ENCODE results near the gene DHRS7C.

DNA sequence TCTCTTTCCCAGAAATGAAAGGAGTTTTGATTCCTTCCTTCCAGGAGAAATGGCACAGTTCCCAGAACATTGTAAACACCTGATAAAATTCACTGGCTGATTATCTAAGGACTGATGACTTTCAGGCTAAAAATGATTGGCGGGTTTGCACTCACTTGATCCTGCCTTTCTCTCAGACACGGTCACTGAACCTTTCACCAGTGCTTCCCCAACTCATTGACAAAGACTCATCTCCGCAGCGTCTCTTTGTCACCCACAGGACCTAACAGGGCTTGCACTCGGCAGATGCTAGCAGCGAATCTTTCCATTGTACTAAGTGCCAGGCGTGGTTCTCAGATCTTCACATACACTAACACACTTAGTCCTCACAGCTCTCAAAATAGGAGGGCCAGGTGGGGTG lies 7.3 kb upstream of the DHRS7C start:
- no peak for TF ChIP-seq FOS (IDR thresholded peaks at IDR 0.05; ENCODE audit: borderline replicate concordance, insufficient read depth, low read length)
- TF ChIP-seq, protein P1, sequence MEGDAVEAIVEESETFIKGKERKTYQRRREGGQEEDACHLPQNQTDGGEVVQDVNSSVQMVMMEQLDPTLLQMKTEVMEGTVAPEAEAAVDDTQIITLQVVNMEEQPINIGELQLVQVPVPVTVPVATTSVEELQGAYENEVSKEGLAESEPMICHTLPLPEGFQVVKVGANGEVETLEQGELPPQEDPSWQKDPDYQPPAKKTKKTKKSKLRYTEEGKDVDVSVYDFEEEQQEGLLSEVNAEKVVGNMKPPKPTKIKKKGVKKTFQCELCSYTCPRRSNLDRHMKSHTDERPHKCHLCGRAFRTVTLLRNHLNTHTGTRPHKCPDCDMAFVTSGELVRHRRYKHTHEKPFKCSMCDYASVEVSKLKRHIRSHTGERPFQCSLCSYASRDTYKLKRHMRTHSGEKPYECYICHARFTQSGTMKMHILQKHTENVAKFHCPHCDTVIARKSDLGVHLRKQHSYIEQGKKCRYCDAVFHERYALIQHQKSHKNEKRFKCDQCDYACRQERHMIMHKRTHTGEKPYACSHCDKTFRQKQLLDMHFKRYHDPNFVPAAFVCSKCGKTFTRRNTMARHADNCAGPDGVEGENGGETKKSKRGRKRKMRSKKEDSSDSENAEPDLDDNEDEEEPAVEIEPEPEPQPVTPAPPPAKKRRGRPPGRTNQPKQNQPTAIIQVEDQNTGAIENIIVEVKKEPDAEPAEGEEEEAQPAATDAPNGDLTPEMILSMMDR (IDR thresholded peaks at IDR 0.05; ENCODE audit: extremely low read depth in 1 of 2, insufficient read depth in 1 of 2, low read depth in 1 of 2, low read length in 2 of 2) = no peak
- TF ChIP-seq POLR2AphosphoS5 (IDR thresholded peaks at IDR 0.05; ENCODE audit: insufficient read depth, low read depth, low read length) = no peak
- no peak for TF ChIP-seq POLR2A (IDR thresholded peaks at IDR 0.05; ENCODE audit: low read depth, low read length)
- no peak for TF ChIP-seq EZH2 (IDR thresholded peaks at IDR 0.05; ENCODE audit: borderline replicate concordance, low read depth, low read length, severe bottlenecking)
- TF ChIP-seq, protein P2, sequence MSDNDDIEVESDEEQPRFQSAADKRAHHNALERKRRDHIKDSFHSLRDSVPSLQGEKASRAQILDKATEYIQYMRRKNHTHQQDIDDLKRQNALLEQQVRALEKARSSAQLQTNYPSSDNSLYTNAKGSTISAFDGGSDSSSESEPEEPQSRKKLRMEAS (IDR thresholded peaks at IDR 0.05; ENCODE audit: insufficient read depth, insufficient read length) = no peak
- no peak for TF ChIP-seq MYC (IDR thresholded peaks at IDR 0.05; ENCODE audit: low read depth, low read length)

Measured in endothelial cell of umbilical vein (primary cell).